Mucosa of gallbladder (tissue), 1 donor: ENCODE results near the gene ROR2. TPM values are rescaled to one million over a fixed set of nuclear protein-coding genes. Genes with fewer than 3 reads are reported as not detected.
"Not testable (repeated sequence)": the region's sequence is repeated elsewhere in the genome, so short reads cannot be mapped to it uniquely, and the experiment has no call there.

Source experiments
- DNase-seq: peaks from one replicate; pipeline ENCODE4 v3.0.0-alpha.2; 2020; ENCODE audit warnings: low spot score
- total RNA-seq: library from RNA; stranded (reverse); gene quantifications from one replicate; pipeline ENCODE4 v1.2.1, GENCODE V29; 2021
- donor health status: DM: no; HTN: no; CAD: no.

ROR2 gene
- total RNA-seq, 1 donor from 2014 or later, result 21.5 TPM

GRCh38 chr9:91924090-91924489, 25.9 kb downstream of the ROR2 start:
- DNase-seq, result no peak

DNA sequence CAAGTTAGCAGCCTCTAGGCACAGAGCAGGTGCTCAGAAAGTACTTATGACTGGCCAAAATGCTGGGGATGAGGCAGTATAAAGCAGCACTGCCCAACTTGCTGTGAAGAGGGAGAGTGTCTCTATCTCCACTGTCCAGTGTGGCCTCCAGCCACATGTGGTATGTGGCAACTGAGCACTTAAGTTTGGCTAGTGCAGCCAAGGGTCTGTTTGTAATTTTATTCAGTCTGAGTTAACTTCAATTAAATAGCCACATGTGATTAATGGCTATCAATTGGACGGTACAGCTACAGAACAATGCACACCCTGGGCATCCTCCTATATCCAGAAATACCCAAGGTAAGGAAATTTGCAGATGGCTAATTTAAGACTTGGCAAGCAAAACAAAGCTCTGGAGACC, 26.9 kb downstream of the ROR2 start:
- DNase-seq, result no peak

GRCh38 chr9:91921371-91921770, 28.7 kb downstream of the ROR2 start:
- DNase-seq, result no peak

GRCh38 chr9:91920630-91921350, 29.2 kb downstream of the ROR2 start:
- no peak for DNase-seq

- DNase-seq, result no peak
These were observed 30.4 kb downstream of the ROR2 start for GRCh38 chr9:91919621-91920020.

DNA sequence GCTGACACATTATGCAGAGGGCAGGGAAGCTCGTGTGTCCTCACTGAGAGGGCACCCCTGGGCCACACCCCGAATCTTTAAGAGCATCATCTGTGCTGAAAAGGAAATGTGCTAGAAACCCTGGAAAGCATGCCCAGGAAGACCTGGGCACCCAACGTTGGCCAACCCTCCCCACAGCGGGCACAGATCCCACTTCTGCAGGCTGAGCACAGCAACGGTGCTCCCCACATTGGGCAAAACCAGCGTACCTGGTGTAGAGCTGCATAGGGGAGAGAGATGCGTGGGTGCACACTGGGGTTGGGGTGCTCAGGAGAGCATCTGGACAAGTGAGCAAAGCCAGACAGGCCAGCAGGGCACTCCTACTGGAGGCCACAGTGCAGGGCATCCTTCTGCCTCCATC, 32.6 kb downstream of the ROR2 start:
- no peak for DNase-seq

DNA sequence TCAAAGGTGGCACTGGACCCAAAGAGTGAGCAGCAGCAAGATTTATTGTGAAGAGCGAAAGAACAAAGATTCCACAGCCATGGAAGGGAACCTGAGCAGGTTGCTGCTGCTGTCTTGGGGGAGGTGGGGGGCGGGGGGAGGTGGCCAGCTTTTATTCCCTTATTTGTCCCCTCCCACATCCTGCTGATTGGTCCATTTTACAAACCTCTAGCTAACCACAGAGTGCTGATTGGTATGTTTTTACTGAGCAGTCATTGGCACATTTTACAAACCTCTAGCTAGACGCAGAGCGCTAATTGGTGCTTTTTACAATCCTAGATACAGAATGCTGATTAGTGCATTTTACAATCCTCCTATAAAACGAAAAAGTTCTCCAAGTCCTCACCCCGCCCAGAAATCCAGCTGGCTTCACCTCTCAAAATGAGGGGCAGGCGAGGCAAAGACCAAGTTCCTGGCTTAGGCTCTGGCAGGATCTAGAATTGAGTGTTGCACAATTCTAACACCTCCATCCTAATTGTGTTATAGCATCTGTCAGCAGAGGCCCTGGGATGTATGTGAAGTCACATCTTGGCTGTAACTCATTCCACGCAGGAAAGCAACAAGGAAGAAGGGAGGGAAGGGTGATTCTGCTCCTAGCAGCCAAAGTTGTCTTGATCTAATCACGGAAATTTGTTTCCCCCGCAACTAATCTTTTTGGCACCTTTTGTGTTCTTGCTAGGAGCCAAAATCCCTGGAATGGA, 34.3 kb downstream of the ROR2 start:
- DNase-seq, result no peak

- no peak for DNase-seq
These were observed 35.1 kb downstream of the ROR2 start for GRCh38 chr9:91914937-91915336.

DNA sequence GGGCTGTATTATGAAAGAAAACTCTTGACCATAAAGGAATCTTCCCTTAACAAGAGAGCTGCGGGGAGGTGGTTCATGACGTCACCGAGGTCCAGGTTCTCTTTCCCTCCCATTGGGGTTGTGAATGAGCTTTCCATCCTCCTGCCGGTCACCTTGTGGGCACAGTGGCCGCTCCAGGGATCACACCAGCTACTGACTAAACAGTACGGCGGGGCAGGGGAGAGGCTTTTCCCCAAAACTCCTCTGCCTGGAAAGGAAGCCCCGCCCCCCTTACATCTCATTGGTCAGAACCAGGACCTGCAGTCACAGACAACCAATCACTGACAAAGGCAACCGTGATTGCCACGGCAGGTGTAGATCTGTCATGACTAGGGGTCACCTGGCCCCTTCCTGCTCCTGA, 35.6 kb downstream of the ROR2 start:
- DNase-seq, result no peak

GRCh38 chr9:91913986-91914385, 36.0 kb downstream of the ROR2 start:
- no peak for DNase-seq

DNA sequence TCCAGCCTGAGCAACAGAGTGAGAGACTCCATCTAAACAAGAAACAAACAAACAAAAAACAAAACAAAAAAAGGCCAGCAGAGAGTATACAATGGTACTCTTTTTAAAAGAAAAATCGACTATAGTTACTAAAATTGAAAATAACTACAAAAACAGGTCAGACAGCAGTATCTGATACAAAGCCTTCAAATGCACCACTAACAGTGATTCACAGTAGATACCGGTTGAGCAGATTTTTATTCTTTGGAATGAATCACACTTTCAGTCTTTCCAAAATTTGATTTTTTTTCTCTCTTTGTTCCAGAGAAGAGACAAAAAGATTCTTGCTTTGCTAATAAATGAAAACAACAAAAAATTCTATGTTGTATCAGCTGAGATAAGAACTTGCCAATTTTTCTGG, 36.9 kb downstream of the ROR2 start:
- no peak for DNase-seq

DNA sequence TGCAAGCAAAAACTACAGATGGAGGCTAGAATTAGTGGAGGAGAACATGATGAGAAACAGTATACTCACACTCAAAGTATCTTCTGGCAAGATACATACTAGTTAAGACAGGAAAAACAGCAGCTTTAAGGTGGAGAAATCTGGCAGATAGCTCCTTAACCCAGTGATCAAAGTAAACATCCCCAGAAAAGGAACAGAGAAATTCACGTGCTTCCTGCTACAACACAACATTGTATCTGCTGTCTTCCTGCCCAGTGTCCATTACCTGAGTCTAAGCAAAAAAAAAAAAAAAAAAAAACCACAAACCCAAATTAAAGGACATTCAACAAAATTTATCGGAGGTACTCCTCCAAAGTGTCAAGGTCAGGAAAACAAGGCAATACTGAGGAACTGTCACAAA, 38.4 kb downstream of the ROR2 start:
- DNase-seq, result no peak

GRCh38 chr9:91909256-91909655, 40.8 kb downstream of the ROR2 start:
- DNase-seq, result not testable (repeated sequence)

DNA sequence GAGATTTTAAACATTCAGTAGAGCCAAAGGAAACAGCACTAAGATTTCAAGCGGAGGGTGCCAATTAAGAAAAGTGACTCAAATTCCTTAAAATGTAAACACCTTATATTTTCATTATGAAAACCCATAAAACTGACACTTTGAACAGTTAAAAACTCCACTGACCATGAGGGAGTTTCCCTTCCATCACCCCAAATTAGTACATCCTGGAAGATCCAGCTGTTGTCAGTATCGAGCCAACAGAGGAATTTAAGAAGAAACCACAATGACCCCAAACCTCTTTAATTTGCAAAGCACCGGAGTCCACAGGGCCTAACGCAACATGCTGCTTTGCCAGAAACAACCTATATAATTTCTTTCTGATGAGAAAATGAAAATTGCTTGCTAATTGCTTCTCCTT, 41.3 kb downstream of the ROR2 start:
- no peak for DNase-seq

- DNase-seq, result no peak
These were observed 41.8 kb downstream of the ROR2 start for GRCh38 chr9:91908293-91908623.

- no peak for DNase-seq
These were observed 42.3 kb downstream of the ROR2 start for GRCh38 chr9:91907484-91908292.

- peak; percentile 38 for DNase-seq
These were observed 44.0 kb downstream of the ROR2 start for GRCh38 chr9:91905991-91906469.

GRCh38 chr9:91905237-91905650, 44.8 kb downstream of the ROR2 start:
- no peak for DNase-seq

DNA sequence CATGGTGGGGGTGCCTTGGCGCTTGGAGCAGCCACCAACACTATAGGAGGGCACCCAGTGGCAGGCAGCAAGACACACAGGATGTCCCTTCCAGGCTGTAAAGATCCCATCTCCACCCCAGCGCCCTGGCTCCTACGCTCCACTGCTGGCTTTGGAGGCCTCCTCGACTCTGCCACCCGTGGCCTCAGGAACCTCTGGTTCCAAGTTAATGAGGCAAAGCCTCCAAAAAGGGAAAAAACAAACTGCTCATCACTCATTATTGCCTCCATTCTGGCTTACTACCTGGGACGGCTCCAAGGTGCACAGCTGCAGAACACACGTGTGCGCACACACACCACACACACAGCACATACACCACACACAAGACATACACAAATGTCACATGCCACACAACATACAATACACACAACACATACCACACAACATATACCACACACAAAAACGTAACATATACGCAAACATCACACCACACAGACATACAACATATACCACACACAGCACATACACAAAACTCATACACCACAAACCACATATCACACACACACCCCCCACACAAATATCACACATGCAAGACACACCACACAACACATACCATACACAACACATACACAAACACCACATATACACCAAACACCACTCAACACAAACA, 45.3 kb downstream of the ROR2 start:
- DNase-seq, result no peak

- DNase-seq, result no peak
These were observed 46.7 kb downstream of the ROR2 start for GRCh38 chr9:91903126-91903911.

- no peak for DNase-seq
These were observed 47.4 kb downstream of the ROR2 start for GRCh38 chr9:91902475-91903125.
